ENCODE data around the gene RNASEL. TPM values are rescaled to one million over a fixed set of nuclear protein-coding genes. Genes with fewer than 3 reads are reported as not detected.

The RNASEL gene, protein sequence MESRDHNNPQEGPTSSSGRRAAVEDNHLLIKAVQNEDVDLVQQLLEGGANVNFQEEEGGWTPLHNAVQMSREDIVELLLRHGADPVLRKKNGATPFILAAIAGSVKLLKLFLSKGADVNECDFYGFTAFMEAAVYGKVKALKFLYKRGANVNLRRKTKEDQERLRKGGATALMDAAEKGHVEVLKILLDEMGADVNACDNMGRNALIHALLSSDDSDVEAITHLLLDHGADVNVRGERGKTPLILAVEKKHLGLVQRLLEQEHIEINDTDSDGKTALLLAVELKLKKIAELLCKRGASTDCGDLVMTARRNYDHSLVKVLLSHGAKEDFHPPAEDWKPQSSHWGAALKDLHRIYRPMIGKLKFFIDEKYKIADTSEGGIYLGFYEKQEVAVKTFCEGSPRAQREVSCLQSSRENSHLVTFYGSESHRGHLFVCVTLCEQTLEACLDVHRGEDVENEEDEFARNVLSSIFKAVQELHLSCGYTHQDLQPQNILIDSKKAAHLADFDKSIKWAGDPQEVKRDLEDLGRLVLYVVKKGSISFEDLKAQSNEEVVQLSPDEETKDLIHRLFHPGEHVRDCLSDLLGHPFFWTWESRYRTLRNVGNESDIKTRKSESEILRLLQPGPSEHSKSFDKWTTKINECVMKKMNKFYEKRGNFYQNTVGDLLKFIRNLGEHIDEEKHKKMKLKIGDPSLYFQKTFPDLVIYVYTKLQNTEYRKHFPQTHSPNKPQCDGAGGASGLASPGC
- 2.6 and 4.1 TPM in 2 replicates for total RNA-seq

DNA sequence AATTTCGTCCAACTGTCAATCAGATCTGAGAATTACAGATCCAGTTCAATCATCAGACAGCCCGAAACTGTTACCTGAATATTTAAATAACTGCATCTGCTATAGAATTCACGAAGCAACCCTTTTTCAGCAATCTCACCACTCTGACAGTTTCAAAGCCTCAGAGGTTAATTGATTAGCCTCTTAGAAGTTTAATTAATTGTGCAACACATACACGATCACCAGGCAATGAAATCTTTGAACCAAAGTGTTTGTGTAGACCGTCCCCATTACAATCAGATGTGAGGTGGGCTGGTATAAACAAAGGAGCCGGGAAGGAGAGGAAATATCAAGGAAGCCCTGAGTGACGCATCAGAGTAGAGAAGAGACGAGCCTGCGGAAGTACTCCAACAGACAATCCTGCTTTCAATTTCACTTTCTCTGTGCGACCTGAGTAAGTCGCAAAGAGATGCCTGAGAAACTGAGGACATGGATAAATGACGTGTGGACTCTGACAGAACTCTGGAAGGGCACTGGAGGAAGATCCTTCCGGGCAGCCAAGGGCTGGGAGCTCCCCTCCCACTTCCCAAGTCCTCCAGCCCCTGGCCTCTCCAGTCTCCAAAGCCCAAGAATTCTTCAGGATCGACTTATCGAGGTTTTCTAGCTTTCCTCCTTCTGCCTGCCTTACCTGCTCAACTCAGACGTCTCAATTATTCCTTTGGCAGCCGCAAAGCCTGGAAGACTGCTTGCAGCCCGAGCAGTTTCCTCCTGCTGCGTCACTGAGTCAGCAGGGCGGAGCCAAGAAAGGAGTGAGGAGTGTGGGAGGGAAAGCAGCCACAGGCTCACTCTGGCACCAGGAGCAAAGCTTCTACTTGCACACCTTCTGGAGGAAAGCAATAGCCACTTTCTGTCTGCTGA lies at the start of gene RNASEL:
Gene RNASEL, minus strand, starts transcription at position 757 of the 897 bp plus-strand sequence. CDS start 2,450 bp downstream, outside the sequence.

DNA sequence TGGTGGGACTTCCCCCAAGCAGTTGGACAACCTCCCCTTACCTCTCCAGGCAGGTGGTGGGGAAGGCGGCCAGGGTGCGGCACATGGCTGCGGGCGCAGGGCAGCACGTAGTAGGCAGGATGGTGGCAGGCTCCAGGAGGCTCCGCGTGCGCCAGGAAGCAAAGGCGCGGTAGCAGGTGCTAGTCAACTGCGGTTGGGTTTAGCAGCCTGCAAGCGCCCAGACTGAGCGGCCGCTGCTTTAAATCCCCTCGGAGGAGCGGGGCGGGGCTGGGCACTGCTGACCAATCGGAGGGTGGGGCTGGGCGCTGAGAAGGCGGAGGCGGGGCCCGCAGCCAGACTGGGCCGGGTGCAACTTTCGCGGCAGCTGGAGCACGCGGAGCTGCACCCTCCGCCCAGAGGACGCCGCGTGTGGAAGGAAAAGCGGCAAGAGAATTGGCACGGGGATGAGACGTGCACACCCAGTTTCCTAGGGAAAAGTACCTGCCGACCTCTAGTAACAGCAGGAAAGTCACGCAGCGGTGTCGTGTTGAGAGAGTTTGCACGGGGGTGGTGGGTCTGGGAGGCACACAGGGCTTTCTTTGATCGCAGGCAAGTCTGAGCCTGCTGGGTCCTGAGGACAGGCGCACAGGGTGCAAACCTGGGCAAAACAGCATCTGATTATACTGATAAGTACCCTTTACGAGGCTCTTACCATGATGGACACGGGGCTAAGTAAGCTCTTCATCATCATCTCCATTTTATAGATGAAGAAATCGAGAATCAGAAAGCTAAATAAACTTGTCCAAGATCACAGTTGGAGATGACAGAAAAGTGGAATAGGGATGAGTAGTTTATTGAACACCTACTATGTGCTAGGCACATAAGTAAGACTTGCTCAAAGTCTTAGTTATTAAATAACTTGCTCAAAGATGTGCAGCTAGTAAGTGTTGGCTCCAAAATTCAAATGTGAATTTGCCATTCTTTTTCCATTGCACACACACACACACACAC lies 15.4 kb upstream of the RNASEL start, which contains the start of gene RGS16:
Gene RGS16, minus strand, starts transcription at position 215 of the 990 bp plus-strand sequence. Its CDS starts 130 bp downstream, at position 85.

Other genes starting within 250 kb of the RNASEL start
- gene GLUL, start 197.5 kb downstream of the RNASEL start, total RNA-seq: 116 and 191 TPM in 2 replicates
- not detected in 2 replicates for gene TEDDM1, start 188.6 kb downstream of the RNASEL start, total RNA-seq
- not detected in 2 replicates for gene RGSL1, start 139.1 kb downstream of the RNASEL start, total RNA-seq
- 0.16 and 0.38 TPM in 2 replicates for gene RGS16, start 15.1 kb upstream of the RNASEL start, total RNA-seq
- gene RGS8, start 95.3 kb upstream of the RNASEL start, total RNA-seq: not detected in 2 replicates
- gene NPL, start 200.5 kb upstream of the RNASEL start, total RNA-seq: 0.33 and 1.0 TPM in 2 replicates

Measured in mesangial cell (primary cell).